HG03280 (cell line): ENCODE measurements around the gene GLYATL1B.

Experiments used
- ATAC-seq: cut with Tn5 transposase; IDR thresholded peaks from one replicate; pipeline ENCODE4 v1.9.1; 2021; ENCODE audit warnings: mild to moderate bottlenecking, moderate library complexity; ENCODE audit not compliant: unreplicated experiment

Gene GLYATL1B

DNA sequence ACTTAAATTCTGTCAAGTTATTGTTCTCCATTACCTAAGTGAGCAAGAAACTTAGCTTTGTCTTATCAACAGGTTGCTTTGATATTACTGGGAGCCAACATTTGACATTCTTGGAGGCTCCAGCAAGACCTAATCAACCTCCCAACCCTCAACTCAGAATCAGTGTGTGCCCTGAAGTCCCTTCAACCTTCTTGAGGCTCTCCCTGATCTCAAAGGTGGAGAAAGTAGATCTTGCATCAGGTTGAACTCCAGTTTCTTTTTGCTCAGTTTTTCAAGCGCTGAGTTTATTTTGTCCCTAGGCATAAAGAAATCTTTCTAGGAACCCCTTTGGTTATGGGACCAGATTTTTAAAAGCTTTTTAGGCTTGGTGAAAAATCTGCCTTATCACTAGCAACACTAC is 58.0 kb downstream of the GLYATL1B start:
- ATAC-seq: no peak
